Activated CD8-positive, alpha-beta memory T cell treated with anti-CD3 and anti-CD28 coated beads for 36 hours (primary cell): ENCODE measurements around the gene PFKFB2. TPM values are rescaled to one million over a fixed set of nuclear protein-coding genes. Genes with fewer than 3 reads are reported as not detected.

Experiments used
- CTCF ChIA-PET: fragments of 350-600 bp; sonication (Branson Sonifier 250); formaldehyde crosslinking; loops from one replicate; lab custom pipeline; 2021; ENCODE audit warnings: antibody characterized with exemption; lab: Charles Lee
- POLR2A ChIA-PET: fragments of 350-600 bp; sonication (Branson Sonifier 250); formaldehyde crosslinking; loops from one replicate; lab custom pipeline; 2021; ENCODE audit warnings: antibody characterized with exemption; lab: Charles Lee
- total RNA-seq, 2 experiments: library from RNA; stranded (reverse); gene quantifications; one replicate each; pipeline ENCODE4 v1.2.3, GENCODE V29; 2021

The PFKFB2 gene
- total RNA-seq, 2 experiments from 2014 or later: 3.4 to 3.6 TPM

GRCh38 chr1:207102146-207102545 is 49.1 kb downstream of the PFKFB2 start:
- ChIA-PET CTCF (no interaction called here), POLR2A (no interaction called here)

DNA sequence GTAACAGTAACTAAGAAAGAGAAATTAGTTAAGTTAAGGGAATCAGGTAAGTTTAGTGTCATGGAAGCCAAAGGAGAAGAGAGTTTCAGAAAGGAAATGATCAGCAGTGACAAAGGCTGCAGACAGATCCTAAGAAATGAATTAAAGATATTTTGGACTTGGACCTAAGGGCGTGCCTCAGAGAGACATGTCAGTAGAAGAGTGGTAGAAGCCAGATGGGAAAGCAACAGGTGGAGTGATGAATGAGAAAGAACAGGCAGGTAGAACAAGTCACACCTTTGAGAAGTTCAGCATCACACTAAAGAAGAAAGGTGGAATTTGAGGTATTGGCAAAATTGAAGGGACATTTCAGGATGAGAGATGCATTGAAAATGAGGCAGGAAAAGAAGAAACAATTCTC is 49.6 kb downstream of the PFKFB2 start:
- POLR2A ChIA-PET: no interaction called here

DNA sequence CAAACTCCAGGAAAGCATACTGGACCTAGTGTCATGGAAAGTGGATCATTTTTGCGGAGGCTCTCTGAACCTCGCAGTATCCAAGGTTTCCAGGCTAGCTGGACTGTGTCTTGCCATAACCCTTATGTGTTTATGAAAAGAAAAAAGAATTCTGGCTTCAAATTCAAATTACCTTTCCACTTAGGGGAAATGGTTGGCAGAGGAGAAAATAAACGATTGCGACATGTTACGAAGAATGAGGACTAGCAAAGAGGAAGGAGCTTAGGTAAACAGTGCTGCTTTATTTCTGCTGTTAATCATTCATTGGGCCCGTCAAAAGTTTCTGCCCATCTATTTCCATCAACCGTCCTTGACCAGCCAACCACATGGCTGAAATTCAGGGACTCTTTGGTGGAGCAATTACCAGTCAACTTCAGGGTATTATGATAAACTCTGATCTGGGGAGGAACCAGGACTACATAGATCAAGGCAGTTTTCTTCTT is 50.9 kb downstream of the PFKFB2 start, which contains the start of gene C4BPA:
C4BPA (plus strand) TSS at position 342 of the 482 bp plus-strand sequence. CDS start 8,793 bp downstream, outside the sequence.
- POLR2A ChIA-PET: no interaction called here

More for the DNA sequence above, 49.6 kb downstream of the PFKFB2 start:
- CTCF ChIA-PET: no interaction called here

DNA sequence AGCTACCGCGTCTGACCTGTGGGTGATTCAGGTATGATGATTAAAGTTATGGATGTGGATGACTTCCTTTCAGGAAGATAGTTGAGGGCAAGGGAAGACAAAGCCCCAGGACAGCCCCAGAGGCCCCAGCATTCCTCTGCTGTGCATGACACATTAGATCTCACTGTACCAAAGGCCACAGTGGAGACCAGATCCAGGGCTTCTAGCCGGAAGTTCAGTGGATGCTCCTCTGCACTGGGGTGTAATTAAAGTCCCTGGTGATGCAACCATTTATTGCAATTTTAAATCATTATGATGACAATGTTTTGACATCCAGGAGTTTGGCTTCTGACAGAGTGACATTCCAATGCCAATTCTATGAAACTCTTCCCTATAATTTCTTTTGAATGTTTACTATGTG is 55.9 kb downstream of the PFKFB2 start:
- POLR2A ChIA-PET: no interaction called here
- CTCF ChIA-PET: interaction anchor here (0.6 kb wide), 1 partner anchor 285 kb away, joined by 4 read pairs; no protein-coding TSS in a partner anchor

More for the DNA sequence above, 50.9 kb downstream of the PFKFB2 start, which contains the start of gene C4BPA:
- CTCF ChIA-PET: no interaction called here

DNA sequence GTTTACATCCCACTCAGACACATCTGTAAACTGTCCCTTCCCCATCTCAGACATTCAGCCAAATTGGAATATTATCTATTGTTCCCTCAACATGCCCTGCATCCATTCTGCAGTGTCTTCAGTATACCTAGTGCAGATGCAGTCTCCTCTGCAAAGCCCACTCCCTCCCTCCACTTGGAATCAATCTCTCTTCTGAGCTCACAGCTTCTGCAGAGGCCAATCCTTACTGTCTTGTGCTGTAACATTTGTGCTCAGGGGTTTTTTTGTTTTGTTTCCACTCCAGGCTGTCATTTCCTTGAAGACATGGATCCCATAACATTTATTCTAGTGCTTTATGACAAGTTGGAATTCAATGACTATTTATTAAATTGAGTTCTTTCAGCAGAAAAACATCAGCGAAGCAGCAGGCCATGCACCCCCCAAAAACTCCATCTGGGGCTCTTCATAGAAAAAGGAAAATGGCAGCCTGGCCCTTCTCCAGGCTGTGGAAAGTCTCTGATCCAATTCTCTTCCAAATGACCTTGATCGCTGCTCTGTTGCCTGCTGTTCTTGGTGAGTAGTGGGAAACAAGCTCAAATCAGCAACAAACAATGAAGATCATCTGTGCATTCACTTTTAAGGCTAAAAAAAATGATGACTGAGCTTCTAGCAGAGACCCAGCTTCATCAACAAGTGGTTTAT is 59.7 kb downstream of the PFKFB2 start:
- POLR2A ChIA-PET: no interaction called here
- CTCF ChIA-PET: no interaction called here

GRCh38 chr1:207115269-207115668 is 62.2 kb downstream of the PFKFB2 start:
- POLR2A ChIA-PET: no interaction called here
- CTCF ChIA-PET: interaction anchor here (1.0 kb wide), 1 partner anchor 290 kb away, joined by 3 read pairs; no protein-coding TSS in a partner anchor

- ChIA-PET CTCF (no interaction called here), POLR2A (no interaction called here)
Observed at GRCh38 chr1:207124389-207124788, 71.3 kb downstream of the PFKFB2 start.

- POLR2A ChIA-PET: no interaction called here
- CTCF ChIA-PET: no interaction called here
Observed at GRCh38 chr1:207128336-207128921, 75.4 kb downstream of the PFKFB2 start.

GRCh38 chr1:207129053-207129452 is 76.0 kb downstream of the PFKFB2 start:
- CTCF ChIA-PET: no interaction called here
- POLR2A ChIA-PET: no interaction called here

Other genes starting within 250 kb of the PFKFB2 start
- not detected for gene IL20, start 187.7 kb upstream of the PFKFB2 start, total RNA-seq
- 1 to 10 TPM; 1.3 to 2.2 TPM for gene IL24, start 155.8 kb upstream of the PFKFB2 start, total RNA-seq
- gene FCMR, start 131.3 kb upstream of the PFKFB2 start, total RNA-seq: 10 to 100 TPM; 53.1 to 56.4 TPM
- 1 to 10 TPM in 1 of 2 experiments, under 1 TPM in 1; 0.31 to 1.0 TPM for gene PIGR, start 106.8 kb upstream of the PFKFB2 start, total RNA-seq
- not detected for gene FCAMR, start 82.8 kb upstream of the PFKFB2 start, total RNA-seq
- gene C1orf116, start 20.5 kb upstream of the PFKFB2 start, total RNA-seq: not detected
- 1 to 10 TPM; 9.0 to 9.3 TPM for gene YOD1, start 2.1 kb upstream of the PFKFB2 start, total RNA-seq
- under 1 TPM in 1 of 2 experiments, not detected in 1; 0.65 TPM for gene C4BPB, start 35.6 kb downstream of the PFKFB2 start, total RNA-seq
- gene C4BPA, start 51.0 kb downstream of the PFKFB2 start, total RNA-seq: not detected